K562 (cell line): ENCODE measurements around the gene ZBTB44. TPM values are rescaled to one million over a fixed set of nuclear protein-coding genes. Genes with fewer than 3 reads are reported as not detected.

Experiments
- CCAR2 ChIP-seq: fragments of 200-400 bp; formaldehyde crosslinking; IDR thresholded peaks from 2 replicates; pipeline ENCODE4 v1.6.1; 2017; ENCODE audit warnings: mild to moderate bottlenecking, low read depth, low read length
- CHD7 ChIP-seq: fragments of 200-600 bp; sonication (generic); IDR thresholded peaks from one replicate; pipeline ENCODE4 v1.6.1; 2012; ENCODE audit warnings: mild to moderate bottlenecking, low read depth, low read length, inconsistent platforms
- PCBP1 ChIP-seq: fragments of 200-400 bp; formaldehyde crosslinking; IDR thresholded peaks from 2 replicates; pipeline ENCODE4 v1.6.1; 2018; ENCODE audit warnings: mild to moderate bottlenecking, low read depth, low read length; ENCODE audit not compliant: poor library complexity, severe bottlenecking
- SMAD3 ChIP-seq: fragments of 450-650 bp; formaldehyde crosslinking; conservative IDR thresholded peaks from 2 replicates; pipeline ENCODE4 v1.4.0; 2020; ENCODE audit warnings: mild to moderate bottlenecking
- TBL1XR1 ChIP-seq, 2 experiments: IDR thresholded peaks; 2 replicates each; pipeline ENCODE4 v1.6.1; 2012; ENCODE audit warnings: improper control_type of control experiment in 2 of 2, low read length in 2 of 2, mild to moderate bottlenecking in 1 of 2
- ZBTB1 ChIP-seq: sonication (generic); formaldehyde crosslinking; IDR thresholded peaks from 2 replicates; pipeline ENCODE4 v1.8.1; 2023; ENCODE audit warnings: missing genetic modification reagents, low read depth, mild to moderate bottlenecking, borderline replicate concordance
- ZC3H4 ChIP-seq: sonication (generic); formaldehyde crosslinking; IDR thresholded peaks from 2 replicates; pipeline ENCODE4 v1.9.0; 2021; ENCODE audit warnings: missing genetic modification reagents, borderline replicate concordance
- polyA plus RNA-seq, 8 experiments: library from polyadenylated mRNA; depleted of rRNA in 4 of 8; stranded (reverse) in 5 of 8; unstranded in 3 of 8; fragments of >200 nt; fragmentation: Nextera tagmentation in 2 of 8; fragmentation: Illumina TruSeq in 1 of 8; extraction: Ambion mirVana in 2 of 8; extraction: Trizol in 1 of 8; gene quantifications; 2 replicates each; pipeline versions ENCODE4 v1.2.1 to v1.2.3, GENCODE V29; 2011 to 2014; ENCODE audit warnings: inconsistent platforms in 1 of 8, missing spikeins in 1 of 8
- total RNA-seq, 7 experiments: library from RNA; depleted of rRNA in 6 of 7; stranded (reverse); fragments of >200 nt in 6 of 7; fragmentation: Illumina TruSeq in 2 of 7; extraction: Trizol in 2 of 7; gene quantifications; 2 replicates each; pipeline versions ENCODE4 v1.2.1 to v1.2.3, GENCODE V29; 2011 to 2021; ENCODE audit warnings: low replicate concordance in 1 of 7
- TF ChIP-seq, protein P1 (sequence below): fragments of 450-650 bp; IDR thresholded peaks from 2 replicates; pipeline ENCODE4 v1.6.1; 2018; ENCODE audit not compliant: partially characterized antibody

ZBTB44 gene
- total and polyA plus RNA-seq, 9 of the 15 experiments (the other 6 are each of a cell fraction or from before 2014, with no cell fraction given): 4.7 to 27.1 (median 17.3) TPM

- TF ChIP-seq, protein P1, sequence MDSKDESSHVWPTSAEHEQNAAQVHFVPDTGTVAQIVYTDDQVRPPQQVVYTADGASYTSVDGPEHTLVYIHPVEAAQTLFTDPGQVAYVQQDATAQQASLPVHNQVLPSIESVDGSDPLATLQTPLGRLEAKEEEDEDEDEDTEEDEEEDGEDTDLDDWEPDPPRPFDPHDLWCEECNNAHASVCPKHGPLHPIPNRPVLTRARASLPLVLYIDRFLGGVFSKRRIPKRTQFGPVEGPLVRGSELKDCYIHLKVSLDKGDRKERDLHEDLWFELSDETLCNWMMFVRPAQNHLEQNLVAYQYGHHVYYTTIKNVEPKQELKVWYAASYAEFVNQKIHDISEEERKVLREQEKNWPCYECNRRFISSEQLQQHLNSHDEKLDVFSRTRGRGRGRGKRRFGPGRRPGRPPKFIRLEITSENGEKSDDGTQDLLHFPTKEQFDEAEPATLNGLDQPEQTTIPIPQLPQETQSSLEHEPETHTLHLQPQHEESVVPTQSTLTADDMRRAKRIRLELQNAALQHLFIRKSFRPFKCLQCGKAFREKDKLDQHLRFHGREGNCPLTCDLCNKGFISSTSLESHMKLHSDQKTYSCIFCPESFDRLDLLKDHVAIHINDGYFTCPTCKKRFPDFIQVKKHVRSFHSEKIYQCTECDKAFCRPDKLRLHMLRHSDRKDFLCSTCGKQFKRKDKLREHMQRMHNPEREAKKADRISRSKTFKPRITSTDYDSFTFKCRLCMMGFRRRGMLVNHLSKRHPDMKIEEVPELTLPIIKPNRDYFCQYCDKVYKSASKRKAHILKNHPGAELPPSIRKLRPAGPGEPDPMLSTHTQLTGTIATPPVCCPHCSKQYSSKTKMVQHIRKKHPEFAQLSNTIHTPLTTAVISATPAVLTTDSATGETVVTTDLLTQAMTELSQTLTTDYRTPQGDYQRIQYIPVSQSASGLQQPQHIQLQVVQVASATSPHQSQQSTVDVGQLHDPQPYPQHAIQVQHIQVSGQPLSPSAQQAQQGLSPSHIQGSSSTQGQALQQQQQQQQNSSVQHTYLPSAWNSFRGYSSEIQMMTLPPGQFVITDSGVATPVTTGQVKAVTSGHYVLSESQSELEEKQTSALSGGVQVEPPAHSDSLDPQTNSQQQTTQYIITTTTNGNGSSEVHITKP: no peak
- no peak for TF ChIP-seq CCAR2
- no peak for TF ChIP-seq SMAD3
- TF ChIP-seq ZC3H4 (CRISPR knock-in tag): no peak
- TF ChIP-seq TBL1XR1 (IDR thresholded peaks at IDR 0.05; ENCODE audit: low read length in 2 of 2): no peak
- TF ChIP-seq PCBP1: no peak
- no peak for TF ChIP-seq ZBTB1 (CRISPR knock-in tag)
- TF ChIP-seq CHD7: no peak
Measured at GRCh38 chr11:130209128-130209932, 105.4 kb downstream of the ZBTB44 start (continued).
